H9 (cell line): Measurements from ENCODE around the gene GABRB3. TPM values are rescaled to one million over a fixed set of nuclear protein-coding genes. Genes with fewer than 3 reads are reported as not detected.
A peak's percentile ranks its signal among the peaks of the same experiment; 100 is the strongest.

Experiments
- DNase-seq: peaks from one replicate; pipeline ENCODE4 v3.0.0-alpha.2; 2017
- H2AFZ ChIP-seq: one replicate; pipeline ENCODE4 v1.6.1; 2013; ENCODE audit warnings: mild to moderate bottlenecking, low read length, control low read depth, moderate library complexity
- H2AK5ac ChIP-seq: 2 replicates; pipeline ENCODE4 v1.6.1; 2013; ENCODE audit warnings: low read length, control low read depth, mixed read lengths; ENCODE audit not compliant: insufficient read length
- H2BK120ac ChIP-seq: one replicate; pipeline ENCODE4 v1.6.1; 2013; ENCODE audit warnings: low read depth, mild to moderate bottlenecking, low read length, control low read depth, inconsistent platforms; ENCODE audit not compliant: poor library complexity, severe bottlenecking
- H2BK12ac ChIP-seq: 2 replicates; pipeline ENCODE4 v1.6.1; 2013; ENCODE audit warnings: low read length, control low read depth, mixed read lengths, low read depth; ENCODE audit not compliant: insufficient read length
- H2BK15ac ChIP-seq: 2 replicates; pipeline ENCODE4 v1.6.1; 2013; ENCODE audit warnings: low read depth, low read length, control low read depth
- H2BK20ac ChIP-seq: one replicate; pipeline ENCODE4 v1.6.1; 2013; ENCODE audit warnings: low read depth, mild to moderate bottlenecking, low read length, control low read depth, inconsistent platforms; ENCODE audit not compliant: poor library complexity, severe bottlenecking
- H2BK5ac ChIP-seq: 2 replicates; pipeline ENCODE4 v1.6.1; 2013; ENCODE audit warnings: low read length, control low read depth, mixed read lengths; ENCODE audit not compliant: insufficient read length
- H3K14ac ChIP-seq: 2 replicates; pipeline ENCODE4 v1.6.1; 2013; ENCODE audit warnings: low read length, control low read depth; ENCODE audit not compliant: insufficient read depth
- H3K18ac ChIP-seq: 2 replicates; pipeline ENCODE4 v1.6.1; 2013; ENCODE audit warnings: low read depth, mild to moderate bottlenecking, mixed read lengths, low read length, control low read depth; ENCODE audit not compliant: insufficient read length
- H3K23ac ChIP-seq: 2 replicates; pipeline ENCODE4 v1.6.1; 2013; ENCODE audit warnings: low read length, control low read depth, mixed read lengths, low read depth; ENCODE audit not compliant: insufficient read length
- H3K23me2 ChIP-seq: 2 replicates; pipeline ENCODE4 v1.6.1; 2013; ENCODE audit warnings: low read depth, mild to moderate bottlenecking, mixed read lengths, low read length, control low read depth; ENCODE audit not compliant: insufficient read length, poor library complexity, severe bottlenecking
- H3K27ac ChIP-seq: 2 replicates; pipeline ENCODE4 v1.5.1; 2013; ENCODE audit warnings: low read length, control low read depth, mixed read lengths, low read depth; ENCODE audit not compliant: insufficient read length
- H3K27me3 ChIP-seq: 2 replicates; pipeline ENCODE4 v1.6.1; 2013; ENCODE audit warnings: low read length, control low read depth, inconsistent platforms; ENCODE audit not compliant: insufficient read depth
- H3K4ac ChIP-seq: 2 replicates; pipeline ENCODE4 v1.6.1; 2013; ENCODE audit warnings: low read depth, mild to moderate bottlenecking, control low read depth, inconsistent platforms, low read length, moderate library complexity
- H3K4me1 ChIP-seq: 2 replicates; pipeline ENCODE4 v1.6.1; 2013; ENCODE audit warnings: low read length, control low read depth, inconsistent platforms; ENCODE audit not compliant: insufficient read depth
- H3K4me2 ChIP-seq: 2 replicates; pipeline ENCODE4 v1.6.1; 2013; ENCODE audit warnings: low read length, control low read depth, mixed read lengths; ENCODE audit not compliant: insufficient read length, insufficient read depth
- H3K56ac ChIP-seq: 2 replicates; pipeline ENCODE4 v1.6.1; 2013; ENCODE audit warnings: low read depth, mild to moderate bottlenecking, mixed read lengths, low read length, control low read depth; ENCODE audit not compliant: insufficient read length
- H3K79me1 ChIP-seq: 2 replicates; pipeline ENCODE4 v1.6.1; 2013; ENCODE audit warnings: low read depth, mild to moderate bottlenecking, moderate library complexity, low read length, control low read depth, inconsistent platforms; ENCODE audit not compliant: insufficient read depth, poor library complexity, severe bottlenecking
- H3K79me2 ChIP-seq: 2 replicates; pipeline ENCODE4 v1.6.1; 2013; ENCODE audit warnings: low read length, control low read depth, inconsistent platforms; ENCODE audit not compliant: insufficient read depth
- H3K9ac ChIP-seq: 2 replicates; pipeline ENCODE4 v1.6.1; 2013; ENCODE audit warnings: low read length, control low read depth, mixed read lengths; ENCODE audit not compliant: insufficient read length; ENCODE audit errors: extremely low read depth
- H3K9me3 ChIP-seq: one replicate; pipeline ENCODE4 v1.6.1; 2013; ENCODE audit warnings: low read depth, low read length, inconsistent platforms; ENCODE audit not compliant: control insufficient read depth
- H3T11ph ChIP-seq: one replicate; pipeline ENCODE4 v1.6.1; 2013; ENCODE audit warnings: mild to moderate bottlenecking, low read length, control low read depth, inconsistent platforms
- H4K20me1 ChIP-seq: one replicate; pipeline ENCODE4 v1.6.1; 2013; ENCODE audit not compliant: control insufficient read depth, insufficient read length, insufficient read depth
- H4K5ac ChIP-seq: 2 replicates; pipeline ENCODE4 v1.6.1; 2013; ENCODE audit warnings: low read depth, mild to moderate bottlenecking, mixed read lengths, low read length, control low read depth; ENCODE audit not compliant: insufficient read length
- H4K8ac ChIP-seq: replicated peaks from 2 replicates; pipeline ENCODE4 v1.6.1; 2013; ENCODE audit warnings: low read length, control low read depth, mixed read lengths, low read depth; ENCODE audit not compliant: insufficient read length
- H4K91ac ChIP-seq: 2 replicates; pipeline ENCODE4 v1.6.1; 2013; ENCODE audit warnings: low read depth, mild to moderate bottlenecking, moderate library complexity, mixed read lengths, low read length, control low read depth; ENCODE audit not compliant: insufficient read length
- H3K27ac Mint-ChIP-seq, 3 experiments: 2 replicates in 2 of 3; 3 replicates in 1 of 3; pipeline ENCODE4 v1.8.0; 2020 to 2021; ENCODE audit warnings: mixed read lengths in 3 of 3, mild to moderate bottlenecking in 1 of 3, moderate library complexity in 1 of 3
- H3K27me3 Mint-ChIP-seq: 2 replicates; pipeline ENCODE4 v1.8.0; 2021; ENCODE audit warnings: low read depth, mild to moderate bottlenecking, moderate library complexity, mixed read lengths
- H3K36me3 Mint-ChIP-seq, 3 experiments: 2 replicates in 2 of 3; 3 replicates in 1 of 3; pipeline ENCODE4 v1.8.0; 2020 to 2021; ENCODE audit warnings: low read depth in 3 of 3, mixed read lengths in 3 of 3; ENCODE audit not compliant: insufficient read depth in 1 of 3
- H3K4me1 Mint-ChIP-seq, 2 experiments: 2 replicates each; pipeline ENCODE4 v1.8.0; 2020; ENCODE audit warnings: mixed read lengths in 2 of 2
- H3K4me3 Mint-ChIP-seq, 2 experiments: 2 replicates in 1 of 2; 3 replicates in 1 of 2; pipeline ENCODE4 v1.8.0; 2020 to 2021; ENCODE audit warnings: mild to moderate bottlenecking in 2 of 2, mixed read lengths in 2 of 2, moderate library complexity in 1 of 2
- H3K9me3 Mint-ChIP-seq, 2 experiments: 2 replicates in 1 of 2; 3 replicates in 1 of 2; pipeline ENCODE4 v1.8.0; 2020; ENCODE audit warnings: mild to moderate bottlenecking in 2 of 2, mixed read lengths in 2 of 2, moderate library complexity in 1 of 2
- CTCF ChIP-seq: fragments of 200-600 bp; sonication (generic); conservative IDR thresholded peaks from 3 replicates; pipeline ENCODE4 v1.8.0; 2021; ENCODE audit warnings: antibody characterized with exemption, mild to moderate bottlenecking
- WGBS: extraction: QIAGEN DNeasy Blood & Tissue Kit; methylation state at CpG from one replicate; pipeline ENCODE4 v1.1.7; 2013; ENCODE audit warnings: missing lambda C conversion rate, low lambda C conversion rate, mixed read lengths; ENCODE audit not compliant: insufficient read length; ENCODE audit errors: extremely low coverage; 5-methylcytosine and 5-hydroxymethylcytosine counted together
- total RNA-seq: library from RNA; stranded (reverse); gene quantifications from 2 replicates; pipeline ENCODE4 v1.2.1, GENCODE V29; 2021

The GABRB3 gene
- total RNA-seq, 1 experiment from 2014 or later = 98.2 TPM

- no peak overlapping the region for H3K9ac ChIP-seq
- no CpG with 5 or more reads among the region's 5 CpGs for WGBS
- peak; percentile 20; the same call in 1 of the 3 replicates for TF ChIP-seq CTCF
- H3K9me3 Mint-ChIP-seq = peaks cover 10 to 17% of the 10 kb centered on the region in 2 experiments
- no peak overlapping the region for H2AFZ ChIP-seq
- H3K27me3 Mint-ChIP-seq = no peaks in the 10 kb centered on the region
- H2BK20ac ChIP-seq = no peak overlapping the region
- H3K4me1 ChIP-seq = peaks cover 16% of the 10 kb centered on the region; the same call in 1 of the 2 replicates
- no peaks in the 10 kb centered on the region for H3K27me3 ChIP-seq
- H3K4me3 Mint-ChIP-seq = no peak overlapping the region
- H3K23me2 ChIP-seq = no peaks in the 10 kb centered on the region
- H4K20me1 ChIP-seq = no peaks in the 10 kb centered on the region
- H4K5ac ChIP-seq = no peak overlapping the region
- no peak overlapping the region for H3T11ph ChIP-seq
- H3K36me3 Mint-ChIP-seq = peaks cover 20 to 21% (median 21%) of the 10 kb centered on the region in 3 experiments
- no peak overlapping the region for H2BK15ac ChIP-seq
- H3K4me1 Mint-ChIP-seq = peaks cover 39 to 52% of the 10 kb centered on the region in 2 experiments
- no peak overlapping the region for H4K91ac ChIP-seq
- peaks cover 26% of the 10 kb centered on the region; the same call in 1 of the 2 replicates for H3K79me2 ChIP-seq
- no peak overlapping the region for H3K14ac ChIP-seq
- H3K18ac ChIP-seq = no peak overlapping the region
- H3K9me3 ChIP-seq = no peaks in the 10 kb centered on the region
- no peak overlapping the region for H3K4me2 ChIP-seq
- no peak overlapping the region for H3K4ac ChIP-seq
- no peak overlapping the region for H3K27ac ChIP-seq
- DNase-seq = no peak
- no peak overlapping the region for H2BK120ac ChIP-seq
- H2BK12ac ChIP-seq = no peak overlapping the region
- peaks cover 3% of the 10 kb centered on the region for H3K79me1 ChIP-seq
- no peak overlapping the region for H4K8ac ChIP-seq
- no peak overlapping the region for H2BK5ac ChIP-seq
- H3K27ac Mint-ChIP-seq = peak overlapping the region in 1 of 3 experiments; percentile 34; a peak in 1 of 7 replicates
- H3K56ac ChIP-seq = no peak overlapping the region
- H3K23ac ChIP-seq = no peak overlapping the region
- no peak overlapping the region for H2AK5ac ChIP-seq
Observed at GRCh38 chr15:26729030-26729429, 43.8 kb downstream of the GABRB3 start.
